KMS-11 (cell line): ENCODE measurements around the gene KLF3.

ENCODE experiments used
- H2AFZ ChIP-seq: fragments of 200-600 bp; sonication (generic); 2 replicates; pipeline ENCODE4 v1.6.1; 2016; ENCODE audit warnings: antibody characterized with exemption, mixed run types, low read depth
- H3K27ac ChIP-seq: fragments of 200-600 bp; sonication (generic); 2 replicates; pipeline ENCODE4 v1.6.1; 2016; ENCODE audit warnings: mild to moderate bottlenecking, mixed run types
- H3K27me3 ChIP-seq: fragments of 200-600 bp; sonication (generic); 2 replicates; pipeline ENCODE4 v1.6.1; 2017; ENCODE audit warnings: mild to moderate bottlenecking, low read depth, mixed run types, moderate library complexity; ENCODE audit not compliant: insufficient read depth
- H3K36me3 ChIP-seq: fragments of 200-600 bp; sonication (generic); 2 replicates; pipeline ENCODE4 v1.6.1; 2017; ENCODE audit warnings: mild to moderate bottlenecking, mixed run types; ENCODE audit not compliant: insufficient read depth
- H3K4me1 ChIP-seq: fragments of 200-600 bp; sonication (generic); 2 replicates; pipeline ENCODE4 v1.6.1; 2016; ENCODE audit warnings: mild to moderate bottlenecking, low read depth, mixed run types; ENCODE audit not compliant: poor library complexity, severe bottlenecking
- H3K4me2 ChIP-seq: fragments of 200-600 bp; sonication (generic); 2 replicates; pipeline ENCODE4 v1.7.0; 2016; ENCODE audit warnings: mild to moderate bottlenecking, mixed run types
- H3K4me3 ChIP-seq: fragments of 200-600 bp; sonication (generic); IDR thresholded peaks from 2 replicates; pipeline ENCODE4 v1.6.1; 2017; ENCODE audit warnings: low read depth, low read length, mixed read lengths; ENCODE audit not compliant: insufficient read depth
- H3K79me2 ChIP-seq: fragments of 200-600 bp; sonication (generic); 2 replicates; pipeline ENCODE4 v1.6.1; 2016; ENCODE audit warnings: low read depth, mixed run types; ENCODE audit not compliant: insufficient read depth
- H3K9ac ChIP-seq: fragments of 200-600 bp; sonication (generic); 2 replicates; pipeline ENCODE4 v1.6.1; 2016; ENCODE audit warnings: mild to moderate bottlenecking, mixed run types
- H4K20me1 ChIP-seq: fragments of 200-600 bp; sonication (generic); 2 replicates; pipeline ENCODE4 v1.6.1; 2016; ENCODE audit warnings: mild to moderate bottlenecking, mixed run types; ENCODE audit not compliant: insufficient read depth
- TF ChIP-seq, protein P1 (sequence below): fragments of 200-600 bp; sonication (generic); conservative IDR thresholded peaks from 2 replicates; pipeline ENCODE4 v1.6.1; 2017; ENCODE audit warnings: low read depth, mild to moderate bottlenecking, antibody characterized with exemption, low read length, moderate library complexity, mixed read lengths

KLF3 gene

DNA sequence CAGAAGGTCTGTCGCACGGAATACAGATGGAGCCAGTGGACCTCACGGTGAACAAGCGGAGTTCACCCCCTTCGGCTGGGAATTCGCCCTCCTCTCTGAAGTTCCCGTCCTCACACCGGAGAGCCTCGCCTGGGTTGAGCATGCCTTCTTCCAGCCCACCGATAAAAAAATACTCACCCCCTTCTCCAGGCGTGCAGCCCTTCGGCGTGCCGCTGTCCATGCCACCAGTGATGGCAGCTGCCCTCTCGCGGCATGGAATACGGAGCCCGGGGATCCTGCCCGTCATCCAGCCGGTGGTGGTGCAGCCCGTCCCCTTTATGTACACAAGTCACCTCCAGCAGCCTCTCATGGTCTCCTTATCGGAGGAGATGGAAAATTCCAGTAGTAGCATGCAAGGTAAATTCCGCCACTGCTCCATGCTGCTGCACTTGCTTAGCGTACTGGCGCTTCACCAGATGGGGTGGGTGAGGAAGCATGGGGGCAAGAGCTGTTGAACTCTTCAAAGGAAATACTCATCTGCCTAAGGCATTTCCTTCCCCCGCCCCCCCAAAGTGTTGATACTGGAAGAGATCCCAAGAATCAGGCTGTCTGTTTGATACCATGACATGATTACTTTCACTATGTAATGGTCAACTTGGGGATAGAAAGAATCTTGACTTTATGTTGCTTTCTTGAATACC, 24.8 kb downstream of the KLF3 start:
- Histone ChIP-seq H4K20me1 (no peaks in the 10 kb centered on the region), H3K27ac (no peak overlapping the region), H3K9ac (no peak overlapping the region), H2AFZ (no peak overlapping the region), H3K4me2 (no peak overlapping the region), H3K4me3 (no peak overlapping the region), H3K79me2 (no peaks in the 10 kb centered on the region), H3K27me3 (no peaks in the 10 kb centered on the region), H3K4me1 (no peaks in the 10 kb centered on the region), H3K36me3 (no peaks in the 10 kb centered on the region)
- TF ChIP-seq, protein P1, sequence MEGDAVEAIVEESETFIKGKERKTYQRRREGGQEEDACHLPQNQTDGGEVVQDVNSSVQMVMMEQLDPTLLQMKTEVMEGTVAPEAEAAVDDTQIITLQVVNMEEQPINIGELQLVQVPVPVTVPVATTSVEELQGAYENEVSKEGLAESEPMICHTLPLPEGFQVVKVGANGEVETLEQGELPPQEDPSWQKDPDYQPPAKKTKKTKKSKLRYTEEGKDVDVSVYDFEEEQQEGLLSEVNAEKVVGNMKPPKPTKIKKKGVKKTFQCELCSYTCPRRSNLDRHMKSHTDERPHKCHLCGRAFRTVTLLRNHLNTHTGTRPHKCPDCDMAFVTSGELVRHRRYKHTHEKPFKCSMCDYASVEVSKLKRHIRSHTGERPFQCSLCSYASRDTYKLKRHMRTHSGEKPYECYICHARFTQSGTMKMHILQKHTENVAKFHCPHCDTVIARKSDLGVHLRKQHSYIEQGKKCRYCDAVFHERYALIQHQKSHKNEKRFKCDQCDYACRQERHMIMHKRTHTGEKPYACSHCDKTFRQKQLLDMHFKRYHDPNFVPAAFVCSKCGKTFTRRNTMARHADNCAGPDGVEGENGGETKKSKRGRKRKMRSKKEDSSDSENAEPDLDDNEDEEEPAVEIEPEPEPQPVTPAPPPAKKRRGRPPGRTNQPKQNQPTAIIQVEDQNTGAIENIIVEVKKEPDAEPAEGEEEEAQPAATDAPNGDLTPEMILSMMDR: no peak

DNA sequence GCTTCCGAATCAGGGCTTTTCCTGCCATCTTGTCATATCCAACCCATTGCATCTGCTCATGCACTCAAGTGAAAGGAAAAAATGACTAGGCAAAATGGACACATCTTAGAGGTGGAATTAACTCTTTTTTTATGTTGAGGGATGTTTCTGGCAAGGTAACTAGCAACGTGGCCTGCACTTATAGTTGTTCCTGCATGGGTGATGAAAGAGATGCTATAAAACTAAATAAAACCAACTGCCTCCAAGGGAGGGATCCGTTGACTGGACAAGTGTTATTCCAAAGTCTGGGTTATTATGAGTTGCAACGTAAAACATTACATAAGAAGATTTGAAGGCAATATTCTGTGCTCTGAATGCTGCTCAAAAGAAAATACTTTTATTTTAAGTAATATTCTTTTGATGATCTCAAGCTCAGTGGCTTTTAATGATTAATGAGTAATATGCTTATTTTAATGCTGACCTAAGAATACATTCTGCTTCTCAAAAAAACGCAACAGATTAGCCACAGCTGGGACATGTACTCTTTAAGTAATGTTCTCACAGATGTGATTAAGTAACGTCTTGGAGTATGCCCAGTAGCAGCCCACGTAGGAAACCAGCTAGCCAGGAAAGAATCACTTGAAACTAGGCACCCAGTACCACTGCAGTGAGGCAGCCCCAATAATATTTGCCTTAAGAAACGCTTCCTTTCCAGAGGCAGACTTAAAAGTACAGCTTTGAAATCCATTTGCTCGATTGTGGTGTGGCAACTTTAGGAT, 27.4 kb downstream of the KLF3 start:
- H3K9ac ChIP-seq: no peak overlapping the region
- TF ChIP-seq, protein P1: no peak
- H4K20me1 ChIP-seq: no peaks in the 10 kb centered on the region
- H3K27me3 ChIP-seq: no peaks in the 10 kb centered on the region
- no peaks in the 10 kb centered on the region for H3K4me1 ChIP-seq
- H2AFZ ChIP-seq: no peak overlapping the region
- H3K27ac ChIP-seq: no peak overlapping the region
- H3K79me2 ChIP-seq: no peaks in the 10 kb centered on the region
- no peak overlapping the region for H3K4me3 ChIP-seq
- no peak overlapping the region for H3K4me2 ChIP-seq
- no peaks in the 10 kb centered on the region for H3K36me3 ChIP-seq

DNA sequence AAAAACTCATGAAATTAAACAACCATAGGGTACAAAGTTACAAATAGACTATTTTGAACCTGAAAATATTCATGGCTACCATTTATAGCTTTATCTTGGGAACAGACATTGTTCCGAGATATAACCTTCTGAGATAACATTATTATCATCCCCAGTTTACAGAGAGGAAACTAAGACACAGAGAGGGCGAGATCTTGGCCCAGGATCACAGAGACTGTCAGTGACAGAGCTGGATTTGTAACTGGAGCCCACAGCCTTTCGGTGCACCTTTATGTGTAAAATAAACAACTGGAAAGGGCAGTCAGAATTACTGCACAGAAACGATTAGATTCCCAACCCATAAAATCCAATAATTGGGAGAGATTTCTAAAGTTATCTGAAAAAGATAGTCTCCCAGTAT, 28.4 kb downstream of the KLF3 start:
- TF ChIP-seq, protein P1: no peak
- Histone ChIP-seq H3K4me3 (no peak overlapping the region), H3K4me2 (no peak overlapping the region), H3K4me1 (no peaks in the 10 kb centered on the region), H3K36me3 (no peaks in the 10 kb centered on the region), H3K9ac (no peak overlapping the region), H3K27ac (no peak overlapping the region), H4K20me1 (no peaks in the 10 kb centered on the region), H2AFZ (no peak overlapping the region), H3K79me2 (no peaks in the 10 kb centered on the region), H3K27me3 (no peaks in the 10 kb centered on the region)

DNA sequence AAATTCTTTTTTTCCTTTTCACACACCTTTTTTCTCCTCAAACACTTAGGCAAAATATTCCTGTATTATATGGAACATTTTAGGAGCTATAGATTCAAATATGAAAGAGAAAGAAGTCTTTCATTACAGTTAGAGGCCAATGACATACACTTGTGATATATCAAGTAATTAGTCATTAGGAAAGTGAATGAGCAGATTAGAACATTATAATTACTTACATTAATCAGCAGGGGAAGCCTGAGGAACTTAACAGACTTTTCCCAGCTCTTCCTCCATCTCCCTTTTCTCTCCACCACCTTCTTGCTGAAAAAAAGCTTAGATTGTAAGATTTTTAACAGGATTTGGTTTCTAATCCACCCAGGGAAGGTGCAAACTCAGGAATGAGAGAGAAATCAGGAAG, 29.6 kb downstream of the KLF3 start:
- H3K79me2 ChIP-seq: no peaks in the 10 kb centered on the region

More for the DNA sequence above, 29.6 kb downstream of the KLF3 start:
- Histone ChIP-seq H3K27me3 (no peaks in the 10 kb centered on the region), H2AFZ (no peak overlapping the region), H3K36me3 (no peaks in the 10 kb centered on the region), H3K4me2 (no peak overlapping the region), H4K20me1 (no peaks in the 10 kb centered on the region), H3K4me3 (no peak overlapping the region), H3K4me1 (no peaks in the 10 kb centered on the region), H3K9ac (no peak overlapping the region), H3K27ac (no peak overlapping the region)
- TF ChIP-seq, protein P1: no peak
